GM23338 (cell line): ENCODE data around the gene CTDSP2.

ENCODE experiments used
- CREB1 ChIP-seq: fragments of 250-450 bp; sonication (Bioruptor Pico); IDR thresholded peaks from 2 replicates; pipeline ENCODE4 v1.5.0; 2020; ENCODE audit warnings: low read depth, mild to moderate bottlenecking, moderate library complexity
- CTCF ChIP-seq, 2 experiments: fragments of 200-600 bp in 1 of 2; sonication (generic) in 1 of 2; conservative IDR thresholded peaks; 2 replicates each; pipeline versions ENCODE4 v1.5.1 to v1.6.1; 2016 to 2017; ENCODE audit warnings: antibody characterized with exemption in 2 of 2, low read depth in 2 of 2, mild to moderate bottlenecking in 2 of 2, moderate library complexity in 1 of 2
- ETS1 ChIP-seq: IDR thresholded peaks from 2 replicates; pipeline ENCODE4 v1.6.1; 2016; ENCODE audit warnings: antibody characterized with exemption
- EZH2 ChIP-seq: fragments of 200-600 bp; sonication (generic); IDR thresholded peaks from one replicate; pipeline ENCODE4 v1.8.0; 2017; ENCODE audit warnings: antibody characterized with exemption, mild to moderate bottlenecking, low read depth; ENCODE audit not compliant: unreplicated experiment
- EZH2phosphoT487 ChIP-seq: fragments of 200-600 bp; sonication (generic); IDR thresholded peaks from one replicate; pipeline ENCODE4 v1.8.1; 2018; ENCODE audit warnings: antibody characterized with exemption; ENCODE audit not compliant: unreplicated experiment
- JUNB ChIP-seq: IDR thresholded peaks from one replicate; pipeline ENCODE4 v1.6.1; 2016; ENCODE audit warnings: antibody characterized with exemption; ENCODE audit not compliant: unreplicated experiment
- NANOG ChIP-seq: IDR thresholded peaks from 2 replicates; pipeline ENCODE4 v1.6.1; 2016; ENCODE audit warnings: antibody characterized with exemption, borderline replicate concordance
- POLR2AphosphoS5 ChIP-seq: IDR thresholded peaks from 2 replicates; pipeline ENCODE4 v1.6.1; 2016; ENCODE audit warnings: antibody characterized with exemption, low read depth
- REST ChIP-seq: IDR thresholded peaks from one replicate; pipeline ENCODE4 v1.6.1; 2018; ENCODE audit warnings: antibody characterized with exemption; ENCODE audit not compliant: unreplicated experiment
- STAT1 ChIP-seq: IDR thresholded peaks from one replicate; pipeline ENCODE4 v1.6.1; 2016; ENCODE audit warnings: antibody characterized with exemption; ENCODE audit not compliant: unreplicated experiment
- ZNF114 ChIP-seq: fragments of 250-450 bp; sonication (Bioruptor Pico); IDR thresholded peaks from 2 replicates; pipeline ENCODE4 v1.5.0; 2020; ENCODE audit warnings: mild to moderate bottlenecking, moderate library complexity
- ZNF331 ChIP-seq: fragments of 250-450 bp; sonication (Bioruptor Pico); IDR thresholded peaks from 2 replicates; pipeline ENCODE4 v1.5.0; 2020; ENCODE audit warnings: low read depth, mild to moderate bottlenecking, moderate library complexity

DNA sequence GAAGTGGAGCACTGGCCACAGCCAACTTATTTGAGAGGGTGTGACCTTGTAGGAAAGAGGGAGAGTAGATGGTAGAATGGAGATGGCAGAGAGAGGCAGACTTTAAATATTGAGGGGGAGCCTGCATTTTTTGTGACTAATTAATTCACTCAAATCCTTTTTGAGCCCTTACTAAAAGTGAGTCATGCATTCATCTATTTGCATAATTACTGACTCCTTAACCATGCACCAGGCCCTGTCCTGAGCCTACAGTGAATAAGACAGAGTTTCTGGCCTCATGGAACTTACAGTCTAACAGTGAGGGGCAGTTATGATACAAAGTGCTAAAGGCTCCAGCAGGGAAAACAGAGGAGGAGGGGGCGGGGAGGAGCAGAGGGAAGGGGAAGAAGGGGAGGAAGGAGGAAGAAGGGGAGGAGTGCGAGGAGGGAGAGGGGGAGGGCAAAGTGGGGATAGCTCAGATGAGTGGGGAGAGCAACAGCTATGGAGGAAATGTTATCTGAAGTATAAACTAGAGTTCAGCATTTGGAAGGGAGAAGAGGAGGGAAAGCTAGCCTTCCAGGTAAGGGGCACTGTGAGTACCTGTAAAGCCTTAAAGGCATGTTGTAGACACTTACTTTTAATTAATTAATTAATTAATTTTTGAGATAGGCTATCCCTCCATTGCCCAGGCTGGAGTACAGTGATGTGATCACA is 7.5 kb upstream of the CTDSP2 start:
- TF ChIP-seq CTCF (conservative IDR thresholded peaks at IDR 0.05; ENCODE audit: low read depth in 2 of 2) = no peak
- TF ChIP-seq EZH2 = no peak
- no peak for TF ChIP-seq REST
- no peak for TF ChIP-seq EZH2phosphoT487
- no peak for TF ChIP-seq JUNB
- no peak for TF ChIP-seq POLR2AphosphoS5
- TF ChIP-seq ZNF331 = no peak
- TF ChIP-seq ETS1 = no peak
- TF ChIP-seq CREB1 (CRISPR knock-in tag) = no peak
- TF ChIP-seq ZNF114 (CRISPR knock-in tag) = no peak
- TF ChIP-seq NANOG = no peak
- no peak for TF ChIP-seq STAT1
